Natural killer cell (primary cell): ENCODE results near the gene WFDC9. TPM values are rescaled to one million over a fixed set of nuclear protein-coding genes. Genes with fewer than 3 reads are reported as not detected.

Experiments used
- ATAC-seq, 3 donors: fragments of 150-1000 bp in 2 of 3; fragments of 200-7000 bp in 1 of 3; cut with Tn5 transposase; 1 replicate in 1 of 3; 2 replicates in 2 of 3; pipeline ENCODE4 v1.10.0; 2021; ENCODE audit warnings: mild to moderate bottlenecking in 2 of 3, moderate library complexity in 2 of 3
- DNase-seq, 2 donors: peaks; one replicate each; pipeline versions ENCODE4 v3.0.0 to v3.0.0-alpha.2; 2013 to 2021; ENCODE audit warnings: mixed read lengths in 1 of 2
- H3K27ac ChIP-seq: one replicate; pipeline ENCODE4 v1.5.1; 2013; ENCODE audit warnings: mild to moderate bottlenecking, low read length
- H3K27me3 ChIP-seq: one replicate; pipeline ENCODE4 v1.6.1; 2013; ENCODE audit warnings: low read length; ENCODE audit not compliant: control insufficient read depth, insufficient read depth
- H3K36me3 ChIP-seq: one replicate; pipeline ENCODE4 v1.6.1; 2013; ENCODE audit warnings: low read length; ENCODE audit not compliant: control insufficient read depth, insufficient read depth
- H3K4me1 ChIP-seq: one replicate; pipeline ENCODE4 v1.6.1; 2013; ENCODE audit warnings: low read length; ENCODE audit not compliant: control insufficient read depth, insufficient read depth
- H3K4me3 ChIP-seq: one replicate; pipeline ENCODE4 v1.5.1; 2013; ENCODE audit warnings: low read length
- H3K9me3 ChIP-seq: one replicate; pipeline ENCODE4 v1.6.1; 2013; ENCODE audit warnings: low read length; ENCODE audit not compliant: control insufficient read depth, insufficient read depth
- H3K27ac Mint-ChIP-seq, 2 donors: one replicate each; pipeline ENCODE4 v1.8.0; 2022; ENCODE audit warnings: mild to moderate bottlenecking in 2 of 2, mixed read lengths in 2 of 2, moderate library complexity in 1 of 2
- H3K27me3 Mint-ChIP-seq, 2 donors: one replicate each; pipeline ENCODE4 v1.8.0; 2022; ENCODE audit warnings: low read depth in 2 of 2, mixed read lengths in 2 of 2
- H3K36me3 Mint-ChIP-seq: one replicate; pipeline ENCODE4 v1.8.0; 2022; ENCODE audit warnings: mixed read lengths
- H3K4me1 Mint-ChIP-seq, 2 donors: one replicate each; pipeline ENCODE4 v1.8.0; 2022; ENCODE audit warnings: mixed read lengths in 2 of 2
- H3K4me3 Mint-ChIP-seq: one replicate; pipeline ENCODE4 v1.8.0; 2022; ENCODE audit warnings: mild to moderate bottlenecking, moderate library complexity, mixed read lengths
- H3K9me3 Mint-ChIP-seq, 2 donors: one replicate each; pipeline ENCODE4 v1.8.0; 2022; ENCODE audit warnings: mixed read lengths in 2 of 2
- CTCF ChIP-seq: fragments of 200-600 bp; IDR thresholded peaks from one replicate; pipeline ENCODE4 v1.8.0; 2022; ENCODE audit warnings: antibody characterized with exemption
- WGBS: methylation state at CpG from one replicate; pipeline ENCODE4 v1.1.7; 2013; ENCODE audit warnings: missing lambda C conversion rate; ENCODE audit not compliant: insufficient coverage; 5-methylcytosine and 5-hydroxymethylcytosine counted together
- intact Hi-C: fragments of 100-400 bp; cut with micrococcal nuclease; formaldehyde crosslinking; loops from one replicate; pipeline ENCODE4 v1.14.2; 2022
- total RNA-seq, 4 donors: library from RNA; stranded (reverse); fragments of 120-200 nt in 1 of 4; gene quantifications; one replicate each; pipeline versions ENCODE4 v1.2.3 to v1.2.4, GENCODE V29; 2013 to 2022

Gene WFDC9
- total RNA-seq, 3 donors from 2014 or later (not counting 1 experiment from before 2014, with no cell fraction given): not detected

- 73% methylated on average over 3 of the region's 4 CpGs for WGBS
- Mint-ChIP-seq H3K27me3 (peaks cover 19 to 61% of the 10 kb centered on the region in 2 donors), H3K4me1 (no peaks in the 10 kb centered on the region), H3K27ac (no peak overlapping the region), H3K9me3 (peaks cover 0 to 2% of the 10 kb centered on the region in 2 donors), H3K36me3 (no peaks in the 10 kb centered on the region), H3K4me3 (no peak overlapping the region)
- Histone ChIP-seq H3K4me3 (no peak overlapping the region), H3K27ac (no peak overlapping the region), H3K27me3 (no peaks in the 10 kb centered on the region), H3K9me3 (no peaks in the 10 kb centered on the region), H3K4me1 (no peaks in the 10 kb centered on the region), H3K36me3 (no peaks in the 10 kb centered on the region)
- intact Hi-C loops: no loop called here
- no peak for TF ChIP-seq CTCF
- DNase-seq (no peak), ATAC-seq (no peak)
Measured at GRCh38 chr20:45611054-45611453, 20.0 kb downstream of the WFDC9 start.

GRCh38 chr20:45607810-45608209 lies 23.3 kb downstream of the WFDC9 start:
- Histone ChIP-seq H3K27ac (no peak overlapping the region), H3K9me3 (no peaks in the 10 kb centered on the region), H3K36me3 (no peaks in the 10 kb centered on the region), H3K4me1 (no peaks in the 10 kb centered on the region), H3K4me3 (no peak overlapping the region), H3K27me3 (peaks cover 2% of the 10 kb centered on the region)
- Mint-ChIP-seq H3K4me1 (no peaks in the 10 kb centered on the region), H3K36me3 (no peaks in the 10 kb centered on the region), H3K27ac (no peak overlapping the region), H3K9me3 (peaks cover 2 to 4% of the 10 kb centered on the region in 2 donors), H3K27me3 (peaks cover 11 to 63% of the 10 kb centered on the region in 2 donors), H3K4me3 (no peak overlapping the region)
- DNase-seq: no peak
- intact Hi-C loops: no loop called here
- 100% methylated on average over 1 of the region's 1 CpG for WGBS
- no peak for ATAC-seq
- TF ChIP-seq CTCF: no peak

- WGBS: 91% methylated on average over 1 of the region's 1 CpG
- no peaks in the 10 kb centered on the region for H3K36me3 Mint-ChIP-seq
- Histone ChIP-seq H3K36me3 (no peaks in the 10 kb centered on the region), H3K9me3 (no peaks in the 10 kb centered on the region), H3K4me3 (no peak overlapping the region), H3K4me1 (no peaks in the 10 kb centered on the region), H3K27ac (no peak overlapping the region), H3K27me3 (no peaks in the 10 kb centered on the region)
- H3K4me1 Mint-ChIP-seq: no peaks in the 10 kb centered on the region
- no peak for ATAC-seq
- H3K27me3 Mint-ChIP-seq: peaks cover 26 to 39% of the 10 kb centered on the region in 2 donors
- H3K9me3 Mint-ChIP-seq: no peaks in the 10 kb centered on the region
- intact Hi-C loops: no loop called here
- TF ChIP-seq CTCF: no peak
- no peak overlapping the region for H3K4me3 Mint-ChIP-seq
- DNase-seq: no peak
- no peak overlapping the region for H3K27ac Mint-ChIP-seq
Measured at GRCh38 chr20:45595235-45595634, 35.8 kb downstream of the WFDC9 start.

GRCh38 chr20:45593498-45593897 lies 37.6 kb downstream of the WFDC9 start:
- Mint-ChIP-seq H3K27ac (no peak overlapping the region), H3K36me3 (no peaks in the 10 kb centered on the region), H3K4me1 (no peaks in the 10 kb centered on the region), H3K27me3 (peaks cover 25 to 48% of the 10 kb centered on the region in 2 donors), H3K4me3 (no peak overlapping the region), H3K9me3 (no peaks in the 10 kb centered on the region)
- no peak overlapping the region for H3K27ac ChIP-seq
- no peaks in the 10 kb centered on the region for H3K4me1 ChIP-seq
- no peak for TF ChIP-seq CTCF
- no peaks in the 10 kb centered on the region for H3K36me3 ChIP-seq
- intact Hi-C loops: no loop called here
- H3K4me3 ChIP-seq: no peak overlapping the region
- no peaks in the 10 kb centered on the region for H3K27me3 ChIP-seq
- WGBS: no CpG with 5 or more reads among the region's 1 CpG
- ATAC-seq: no peak
- no peak for DNase-seq
- H3K9me3 ChIP-seq: no peaks in the 10 kb centered on the region
